MM.1S (cell line): ENCODE results near the gene MAML1.
A peak's percentile ranks its signal among the peaks of the same experiment; 100 is the strongest.

Source experiments
- DNase-seq: peaks from one replicate; pipeline ENCODE4 v3.0.0-alpha.2; 2015
- H2AFZ ChIP-seq: fragments of 300-600 bp; sonication (generic); 2 replicates; pipeline ENCODE4 v1.6.0; 2016; ENCODE audit warnings: antibody characterized with exemption, low read length
- H3F3A ChIP-seq: fragments of 300-600 bp; sonication (generic); 2 replicates; pipeline ENCODE4 v1.6.1; 2016; ENCODE audit warnings: mild to moderate bottlenecking, antibody characterized with exemption, low read length, moderate library complexity, mixed read lengths; ENCODE audit not compliant: insufficient read depth
- H3K27ac ChIP-seq: fragments of 300-600 bp; sonication (generic); 2 replicates; pipeline ENCODE4 v1.5.1; 2016; ENCODE audit warnings: mild to moderate bottlenecking, low read length
- H3K27me3 ChIP-seq: fragments of 300-600 bp; sonication (generic); replicated peaks from 2 replicates; pipeline ENCODE4 v1.6.0; 2016; ENCODE audit warnings: low read length; ENCODE audit not compliant: insufficient read depth
- H3K36me3 ChIP-seq: fragments of 300-600 bp; sonication (generic); replicated peaks from 2 replicates; pipeline ENCODE4 v1.6.1; 2016; ENCODE audit warnings: mild to moderate bottlenecking, low read length, mixed read lengths; ENCODE audit not compliant: insufficient read depth
- H3K4me1 ChIP-seq: fragments of 300-600 bp; sonication (generic); 2 replicates; pipeline ENCODE4 v1.6.1; 2016; ENCODE audit warnings: low read length, mixed read lengths
- H3K4me2 ChIP-seq: fragments of 300-600 bp; sonication (generic); 2 replicates; pipeline ENCODE4 v1.6.0; 2016; ENCODE audit warnings: low read depth, low read length
- H3K4me3 ChIP-seq: fragments of 300-600 bp; sonication (generic); 2 replicates; pipeline ENCODE4 v1.5.1; 2016; ENCODE audit warnings: low read length, mixed read lengths
- H3K79me2 ChIP-seq: fragments of 300-600 bp; sonication (generic); 2 replicates; pipeline ENCODE4 v1.6.1; 2016; ENCODE audit warnings: mixed run types, low read length, mixed read lengths
- H3K9ac ChIP-seq: fragments of 300-600 bp; sonication (generic); 2 replicates; pipeline ENCODE4 v1.6.1; 2016; ENCODE audit warnings: low read length, mixed read lengths
- H3K9me2 ChIP-seq: fragments of 300-600 bp; sonication (generic); replicated peaks from 2 replicates; pipeline ENCODE4 v1.6.1; 2016; ENCODE audit warnings: mild to moderate bottlenecking, low read length, mixed read lengths; ENCODE audit not compliant: insufficient read depth
- H3K9me3 ChIP-seq: fragments of 300-600 bp; sonication (generic); replicated peaks from 2 replicates; pipeline ENCODE4 v1.6.1; 2016; ENCODE audit warnings: mild to moderate bottlenecking, low read length, mixed read lengths; ENCODE audit not compliant: insufficient read depth
- H4K20me1 ChIP-seq: fragments of 300-600 bp; sonication (generic); 2 replicates; pipeline ENCODE4 v1.6.1; 2016; ENCODE audit warnings: mild to moderate bottlenecking, low read length, moderate library complexity, mixed read lengths; ENCODE audit not compliant: insufficient read depth
- EZH2 ChIP-seq: fragments of 300-600 bp; sonication (generic); optimal IDR thresholded peaks from 2 replicates; pipeline ENCODE3; 2017; ENCODE audit warnings: low read depth, mild to moderate bottlenecking, antibody characterized with exemption, low read length, mixed read lengths
- EZH2phosphoT487 ChIP-seq: fragments of 300-600 bp; sonication (generic); IDR thresholded peaks from 2 replicates; pipeline ENCODE4 v1.6.1; 2018; ENCODE audit warnings: antibody characterized with exemption, low read length
- TF ChIP-seq, protein P1 (sequence below): fragments of 300-600 bp; sonication (generic); IDR thresholded peaks from 2 replicates; pipeline ENCODE4 v1.5.1; 2016; ENCODE audit warnings: antibody characterized with exemption, low read length, mixed read lengths

Gene MAML1

DNA sequence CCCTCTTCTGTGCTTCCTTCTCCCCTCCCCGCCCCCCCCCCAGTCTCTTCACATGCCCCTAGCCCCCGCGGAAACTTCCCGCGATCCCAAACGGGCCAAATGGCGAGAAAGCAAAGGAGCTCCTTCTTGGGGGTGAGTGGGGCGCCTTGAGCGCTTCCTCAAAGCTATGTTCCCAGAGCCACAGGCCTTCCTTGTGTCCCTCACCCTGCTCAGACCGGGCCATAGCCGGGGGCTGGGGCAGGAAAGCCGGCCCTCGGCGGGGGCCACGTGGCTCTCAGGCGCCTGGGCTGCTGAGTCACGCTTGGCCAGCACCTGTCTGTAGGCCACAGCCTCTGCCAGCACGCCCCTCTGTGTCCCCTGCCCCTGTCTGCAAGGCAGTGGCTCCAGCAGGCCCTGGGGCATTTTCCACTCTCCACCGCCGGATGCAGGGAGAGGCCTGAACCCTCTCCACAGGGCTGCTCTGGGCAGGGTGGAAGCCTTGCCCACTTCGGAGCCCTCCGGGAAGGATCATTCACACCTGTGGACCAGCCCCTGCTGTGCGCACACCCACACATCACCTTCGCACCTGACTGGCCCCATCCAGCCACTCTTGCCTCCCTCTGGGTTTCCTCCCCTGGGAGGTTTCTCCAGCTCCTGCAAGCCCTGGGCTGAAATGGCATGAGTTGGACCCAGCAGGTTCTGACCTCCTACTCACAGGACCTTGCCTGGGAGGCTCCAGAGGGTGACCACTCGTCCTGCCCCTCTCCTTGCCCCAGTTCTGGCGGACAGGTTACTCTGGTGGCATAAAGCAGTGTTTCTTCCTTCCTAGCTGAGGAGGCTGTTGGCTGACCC is 86.9 kb downstream of the MAML1 start:
- peak; percentile 39 for DNase-seq
- Histone ChIP-seq H3K4me1 (peaks cover 31% of the 10 kb centered on the region), H3K36me3 (peaks cover 9% of the 10 kb centered on the region; the same call in 1 of the 2 replicates), H2AFZ (0 out of 2 replicates have a peak overlapping the region, but pooled peaks have one; percentile 9), H3K4me3 (no peak overlapping the region), H3K79me2 (peaks cover 53% of the 10 kb centered on the region), H3K9ac (peak overlapping the region; percentile 49), H3K27me3 (no peaks in the 10 kb centered on the region), H4K20me1 (peaks cover 20% of the 10 kb centered on the region), H3K9me2 (no peaks in the 10 kb centered on the region), H3K27ac (peak overlapping the region; percentile 98), H3F3A (peaks cover 29% of the 10 kb centered on the region), H3K9me3 (no peaks in the 10 kb centered on the region), H3K4me2 (peak overlapping the region; percentile 96)
- TF ChIP-seq EZH2phosphoT487, result no peak
- TF ChIP-seq EZH2, result no peak
- TF ChIP-seq, protein P1, sequence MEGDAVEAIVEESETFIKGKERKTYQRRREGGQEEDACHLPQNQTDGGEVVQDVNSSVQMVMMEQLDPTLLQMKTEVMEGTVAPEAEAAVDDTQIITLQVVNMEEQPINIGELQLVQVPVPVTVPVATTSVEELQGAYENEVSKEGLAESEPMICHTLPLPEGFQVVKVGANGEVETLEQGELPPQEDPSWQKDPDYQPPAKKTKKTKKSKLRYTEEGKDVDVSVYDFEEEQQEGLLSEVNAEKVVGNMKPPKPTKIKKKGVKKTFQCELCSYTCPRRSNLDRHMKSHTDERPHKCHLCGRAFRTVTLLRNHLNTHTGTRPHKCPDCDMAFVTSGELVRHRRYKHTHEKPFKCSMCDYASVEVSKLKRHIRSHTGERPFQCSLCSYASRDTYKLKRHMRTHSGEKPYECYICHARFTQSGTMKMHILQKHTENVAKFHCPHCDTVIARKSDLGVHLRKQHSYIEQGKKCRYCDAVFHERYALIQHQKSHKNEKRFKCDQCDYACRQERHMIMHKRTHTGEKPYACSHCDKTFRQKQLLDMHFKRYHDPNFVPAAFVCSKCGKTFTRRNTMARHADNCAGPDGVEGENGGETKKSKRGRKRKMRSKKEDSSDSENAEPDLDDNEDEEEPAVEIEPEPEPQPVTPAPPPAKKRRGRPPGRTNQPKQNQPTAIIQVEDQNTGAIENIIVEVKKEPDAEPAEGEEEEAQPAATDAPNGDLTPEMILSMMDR, result no peak

DNA sequence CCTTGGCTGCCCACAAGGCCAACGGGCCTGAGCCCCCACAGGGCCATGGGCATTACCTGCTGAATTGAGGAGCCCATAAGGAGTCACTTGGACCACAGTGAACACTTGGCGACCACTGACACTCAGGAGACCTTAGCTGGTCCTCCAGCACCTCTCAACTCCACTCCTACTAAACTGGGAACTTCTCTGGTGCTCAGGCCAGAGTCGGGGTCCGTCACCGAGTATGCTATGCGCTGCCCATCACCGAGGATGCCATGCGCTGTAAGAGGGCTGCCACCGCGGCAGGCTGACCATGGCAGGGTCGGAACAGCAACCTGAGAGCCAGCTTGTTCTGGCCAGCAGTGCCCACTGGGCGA is 87.5 kb downstream of the MAML1 start:
- Histone ChIP-seq H3K4me3 (peak overlapping the region; percentile 96), H3K9ac (peak overlapping the region; percentile 100), H3K36me3 (peaks cover 9% of the 10 kb centered on the region; the same call in 1 of the 2 replicates), H3K9me3 (no peaks in the 10 kb centered on the region), H3K4me2 (peak overlapping the region; percentile 96), H3K79me2 (peaks cover 59% of the 10 kb centered on the region), H3K27me3 (no peaks in the 10 kb centered on the region), H2AFZ (peak overlapping the region; percentile 60; the same call in 1 of the 2 replicates), H3K27ac (peak overlapping the region; percentile 98), H3F3A (peaks cover 29% of the 10 kb centered on the region), H3K9me2 (no peaks in the 10 kb centered on the region), H3K4me1 (peaks cover 31% of the 10 kb centered on the region), H4K20me1 (peaks cover 25% of the 10 kb centered on the region)
- no peak for TF ChIP-seq EZH2
- TF ChIP-seq, protein P1, result no peak
- no peak for DNase-seq

DNA sequence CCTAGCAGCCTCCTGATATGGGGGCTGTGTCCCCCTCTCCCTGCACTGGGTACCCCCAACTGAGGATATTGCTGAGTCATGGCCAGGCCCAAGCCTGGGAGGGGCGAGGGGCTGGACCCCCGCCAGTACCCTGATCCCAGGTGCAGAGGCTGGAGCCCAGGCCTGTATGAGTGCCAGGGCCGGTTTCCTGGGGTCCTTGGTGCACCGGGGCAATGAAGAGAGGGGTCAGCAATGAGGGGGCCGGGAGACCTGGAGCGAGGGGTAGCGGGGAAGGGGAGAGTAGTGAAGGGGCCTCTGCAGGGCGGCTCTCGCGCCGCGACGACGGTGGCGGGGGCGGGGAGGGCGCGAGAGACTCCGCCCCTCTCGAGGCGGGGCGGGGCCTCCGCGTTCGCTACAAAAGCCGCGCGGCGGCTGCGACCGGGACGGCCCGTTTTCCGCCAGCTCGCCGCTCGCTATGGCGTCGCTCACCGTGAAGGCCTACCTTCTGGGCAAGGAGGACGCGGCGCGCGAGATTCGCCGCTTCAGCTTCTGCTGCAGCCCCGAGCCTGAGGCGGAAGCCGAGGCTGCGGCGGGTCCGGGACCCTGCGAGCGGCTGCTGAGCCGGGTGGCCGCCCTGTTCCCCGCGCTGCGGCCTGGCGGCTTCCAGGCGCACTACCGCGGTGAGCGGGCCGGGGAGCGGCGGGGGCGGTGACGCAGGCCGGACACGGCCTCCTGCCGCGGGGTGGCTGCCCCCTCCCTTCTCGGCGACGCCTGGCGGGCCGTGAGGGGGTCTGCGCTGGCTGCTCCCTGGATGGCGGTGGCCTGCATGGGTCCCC is 88.1 kb downstream of the MAML1 start, which contains the start of gene SQSTM1:
Gene SQSTM1, plus strand, starts transcription at position 423 of the 815 bp plus-strand sequence. Its CDS starts 32 bp downstream, at position 455.
- peak within 1 kb of the TSS; percentile 96 for H3K4me2 ChIP-seq
- TF ChIP-seq EZH2, result no peak
- TF ChIP-seq, protein P1, result no peak
- TF ChIP-seq EZH2phosphoT487, result no peak
- H3K4me3 ChIP-seq, result peak within 1 kb of the TSS; percentile 96
- peaks cover 15% of the 10 kb centered on the region for H3K36me3 ChIP-seq
- H3K27me3 ChIP-seq, result no peaks in the 10 kb centered on the region
- H3K9me3 ChIP-seq, result no peaks in the 10 kb centered on the region
- peak; percentile 82 for DNase-seq
- H3F3A ChIP-seq, result peaks cover 32% of the 10 kb centered on the region
- peak within 1 kb of the TSS; percentile 60; the same call in 1 of the 2 replicates for H2AFZ ChIP-seq
- peaks cover 31% of the 10 kb centered on the region for H3K4me1 ChIP-seq
- H3K9ac ChIP-seq, result peak within 1 kb of the TSS; percentile 100
- peak within 1 kb of the TSS; percentile 98 for H3K27ac ChIP-seq
- peaks cover 26% of the 10 kb centered on the region for H4K20me1 ChIP-seq
- peaks cover 65% of the 10 kb centered on the region for H3K79me2 ChIP-seq
- H3K9me2 ChIP-seq, result no peaks in the 10 kb centered on the region
